GM12875 (cell line): ENCODE results near the gene SMYD5.

Source experiments
- H3K4me3 ChIP-seq: one replicate; pipeline ENCODE4 v1.5.1; 2011; ENCODE audit warnings: low read depth, low read length, control low read depth
- TF ChIP-seq, protein P1 (sequence below): IDR thresholded peaks from 2 replicates; pipeline ENCODE4 v1.5.1; 2011; ENCODE audit warnings: low read depth, mild to moderate bottlenecking, control low read depth, inconsistent platforms, low read length, moderate library complexity, borderline replicate concordance; ENCODE audit not compliant: insufficient read depth

The SMYD5 gene

GRCh38 chr2:73267008-73267407 is 53.0 kb downstream of the SMYD5 start:
- no peak overlapping the region for H3K4me3 ChIP-seq
- TF ChIP-seq, protein P1, sequence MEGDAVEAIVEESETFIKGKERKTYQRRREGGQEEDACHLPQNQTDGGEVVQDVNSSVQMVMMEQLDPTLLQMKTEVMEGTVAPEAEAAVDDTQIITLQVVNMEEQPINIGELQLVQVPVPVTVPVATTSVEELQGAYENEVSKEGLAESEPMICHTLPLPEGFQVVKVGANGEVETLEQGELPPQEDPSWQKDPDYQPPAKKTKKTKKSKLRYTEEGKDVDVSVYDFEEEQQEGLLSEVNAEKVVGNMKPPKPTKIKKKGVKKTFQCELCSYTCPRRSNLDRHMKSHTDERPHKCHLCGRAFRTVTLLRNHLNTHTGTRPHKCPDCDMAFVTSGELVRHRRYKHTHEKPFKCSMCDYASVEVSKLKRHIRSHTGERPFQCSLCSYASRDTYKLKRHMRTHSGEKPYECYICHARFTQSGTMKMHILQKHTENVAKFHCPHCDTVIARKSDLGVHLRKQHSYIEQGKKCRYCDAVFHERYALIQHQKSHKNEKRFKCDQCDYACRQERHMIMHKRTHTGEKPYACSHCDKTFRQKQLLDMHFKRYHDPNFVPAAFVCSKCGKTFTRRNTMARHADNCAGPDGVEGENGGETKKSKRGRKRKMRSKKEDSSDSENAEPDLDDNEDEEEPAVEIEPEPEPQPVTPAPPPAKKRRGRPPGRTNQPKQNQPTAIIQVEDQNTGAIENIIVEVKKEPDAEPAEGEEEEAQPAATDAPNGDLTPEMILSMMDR = no peak

DNA sequence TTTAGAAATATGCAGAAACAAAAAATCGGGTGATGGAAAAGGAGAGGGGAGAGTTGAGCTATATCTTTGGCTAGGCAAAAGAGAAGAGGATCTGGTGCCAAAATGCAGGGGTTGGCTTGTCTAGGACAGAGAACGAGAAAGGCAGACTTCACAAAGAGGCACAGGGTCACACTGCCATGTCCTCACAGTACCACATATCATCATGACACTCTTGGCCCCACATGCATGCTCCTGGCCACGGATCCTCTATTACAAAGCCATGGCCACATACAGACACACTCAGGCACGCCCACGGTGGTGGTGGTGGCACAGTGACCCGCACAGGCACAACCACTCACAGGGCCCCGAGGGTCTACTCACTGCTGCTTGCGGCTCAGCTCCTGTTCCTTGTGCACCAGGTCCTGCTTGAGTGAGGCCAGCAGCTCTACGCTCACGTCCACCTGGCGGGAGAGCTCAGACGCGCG is 54.4 kb downstream of the SMYD5 start:
- no peak overlapping the region for H3K4me3 ChIP-seq
- TF ChIP-seq, protein P1 = no peak

- no peak overlapping the region for H3K4me3 ChIP-seq
- TF ChIP-seq, protein P1 = no peak
These were observed 55.0 kb downstream of the SMYD5 start for GRCh38 chr2:73268830-73269685.

GRCh38 chr2:73269686-73270465 is 55.8 kb downstream of the SMYD5 start:
- no peak overlapping the region for H3K4me3 ChIP-seq
- TF ChIP-seq, protein P1 = no peak

- H3K4me3 ChIP-seq = no peak overlapping the region
- TF ChIP-seq, protein P1 = no peak
These were observed 58.2 kb downstream of the SMYD5 start for GRCh38 chr2:73272270-73272669.
